Measurements from ENCODE around the gene MBD3L2B.
"Not testable (repeated sequence)": the region's sequence is repeated elsewhere in the genome, so short reads cannot be mapped to it uniquely, and the experiment has no call there.

Gene MBD3L2B

DNA sequence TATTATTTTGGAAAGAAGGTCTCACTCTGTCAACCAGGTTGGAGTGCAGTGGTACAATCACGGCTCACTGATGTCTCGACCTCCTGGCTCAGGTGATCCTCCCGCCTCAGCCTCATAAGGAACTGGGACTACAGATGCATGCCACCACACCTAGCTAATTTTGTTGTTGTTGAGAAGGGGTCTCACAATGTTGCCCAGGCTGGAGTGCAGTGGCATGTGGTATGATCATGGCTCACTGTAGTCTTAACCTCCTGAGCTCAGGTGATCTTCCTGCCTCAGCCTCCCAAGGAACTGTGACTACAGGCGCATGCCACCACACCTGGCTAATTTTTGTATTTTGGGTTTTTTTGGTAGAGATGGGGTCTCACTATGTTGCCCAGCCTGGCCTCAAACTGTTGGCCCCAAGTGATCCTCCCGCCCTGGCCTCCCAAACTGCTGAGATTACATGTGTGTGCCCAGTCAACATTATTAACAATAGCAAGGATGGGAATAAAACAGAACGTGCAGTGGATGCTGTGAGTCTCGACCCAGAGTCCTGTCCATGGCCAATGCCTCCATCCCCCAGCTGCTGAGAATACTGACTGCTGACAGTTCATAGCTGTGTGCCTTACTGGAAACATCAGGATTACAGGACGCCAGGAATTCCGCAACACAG lies 42.7 kb upstream of the MBD3L2B start:
- H3K36me3 ChIP-seq (ENCODE audit: control insufficient read depth, insufficient read depth, low read length) = no peaks in the 10 kb centered on the region
- DNase-seq (ENCODE audit: extremely low read depth, insufficient read length) = no peak
- H3K4me3 ChIP-seq (replicated peaks; ENCODE audit: low read depth, low read length) = no peak overlapping the region
- H3K27me3 ChIP-seq (replicated peaks; ENCODE audit: control insufficient read depth, insufficient read depth, low read length) = no peaks in the 10 kb centered on the region
- TF ChIP-seq, protein P1, sequence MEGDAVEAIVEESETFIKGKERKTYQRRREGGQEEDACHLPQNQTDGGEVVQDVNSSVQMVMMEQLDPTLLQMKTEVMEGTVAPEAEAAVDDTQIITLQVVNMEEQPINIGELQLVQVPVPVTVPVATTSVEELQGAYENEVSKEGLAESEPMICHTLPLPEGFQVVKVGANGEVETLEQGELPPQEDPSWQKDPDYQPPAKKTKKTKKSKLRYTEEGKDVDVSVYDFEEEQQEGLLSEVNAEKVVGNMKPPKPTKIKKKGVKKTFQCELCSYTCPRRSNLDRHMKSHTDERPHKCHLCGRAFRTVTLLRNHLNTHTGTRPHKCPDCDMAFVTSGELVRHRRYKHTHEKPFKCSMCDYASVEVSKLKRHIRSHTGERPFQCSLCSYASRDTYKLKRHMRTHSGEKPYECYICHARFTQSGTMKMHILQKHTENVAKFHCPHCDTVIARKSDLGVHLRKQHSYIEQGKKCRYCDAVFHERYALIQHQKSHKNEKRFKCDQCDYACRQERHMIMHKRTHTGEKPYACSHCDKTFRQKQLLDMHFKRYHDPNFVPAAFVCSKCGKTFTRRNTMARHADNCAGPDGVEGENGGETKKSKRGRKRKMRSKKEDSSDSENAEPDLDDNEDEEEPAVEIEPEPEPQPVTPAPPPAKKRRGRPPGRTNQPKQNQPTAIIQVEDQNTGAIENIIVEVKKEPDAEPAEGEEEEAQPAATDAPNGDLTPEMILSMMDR (IDR thresholded peaks at IDR 0.05; ENCODE audit: insufficient read depth, low read length, poor library complexity, severe bottlenecking) = no peak

DNA sequence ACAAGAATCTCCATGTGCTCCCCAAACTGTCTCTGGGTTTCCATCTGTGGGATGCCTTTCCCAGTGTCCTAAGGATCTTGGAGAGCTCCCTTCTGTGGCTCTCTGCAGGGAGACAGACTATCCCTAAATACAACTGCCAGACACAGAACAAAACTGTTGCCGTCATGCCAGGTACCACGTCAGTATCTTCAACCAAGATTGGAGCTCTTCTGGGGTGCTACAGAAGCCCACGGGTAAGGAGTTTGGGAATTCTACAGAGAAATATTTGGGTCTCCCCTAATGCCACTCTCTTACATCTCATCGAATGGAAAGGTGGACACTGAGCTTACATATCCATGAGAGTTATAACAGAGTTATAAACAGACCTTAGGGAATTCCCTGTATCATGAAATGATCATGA lies 42.1 kb upstream of the MBD3L2B start:
- TF ChIP-seq, protein P1 (IDR thresholded peaks at IDR 0.05; ENCODE audit: insufficient read depth, low read length, poor library complexity, severe bottlenecking) = no peak
- H3K4me3 ChIP-seq (replicated peaks; ENCODE audit: low read depth, low read length) = no peak overlapping the region
- H3K36me3 ChIP-seq (ENCODE audit: control insufficient read depth, insufficient read depth, low read length) = no peaks in the 10 kb centered on the region
- no peak for DNase-seq (ENCODE audit: extremely low read depth, insufficient read length)
- no peaks in the 10 kb centered on the region for H3K27me3 ChIP-seq (replicated peaks; ENCODE audit: control insufficient read depth, insufficient read depth, low read length)

DNA sequence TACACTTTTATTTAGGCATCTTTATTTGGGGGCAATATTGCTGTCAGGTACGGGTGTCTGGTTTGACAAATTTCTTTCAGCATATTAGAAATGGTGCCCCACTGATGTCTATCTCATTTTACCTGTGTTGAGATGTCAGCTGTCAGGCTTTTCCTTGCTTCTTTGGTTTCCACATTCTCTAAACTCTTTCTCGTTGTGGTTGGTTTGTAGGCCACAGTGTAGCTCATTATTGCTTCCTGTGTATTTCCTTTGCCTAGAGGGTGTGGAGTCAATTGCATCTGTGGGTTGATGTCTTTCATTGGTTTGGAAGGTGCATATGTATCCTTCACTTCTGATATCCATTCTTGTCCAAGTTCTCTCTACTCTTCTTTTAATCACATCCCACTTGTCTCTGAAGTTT lies 38.7 kb upstream of the MBD3L2B start:
- H3K4me3 ChIP-seq (replicated peaks; ENCODE audit: low read depth, low read length); H3K36me3 ChIP-seq (ENCODE audit: control insufficient read depth, insufficient read depth, low read length); DNase-seq (ENCODE audit: extremely low read depth, insufficient read length); H3K27me3 ChIP-seq (replicated peaks; ENCODE audit: control insufficient read depth, insufficient read depth, low read length): not testable (repeated sequence)

DNA sequence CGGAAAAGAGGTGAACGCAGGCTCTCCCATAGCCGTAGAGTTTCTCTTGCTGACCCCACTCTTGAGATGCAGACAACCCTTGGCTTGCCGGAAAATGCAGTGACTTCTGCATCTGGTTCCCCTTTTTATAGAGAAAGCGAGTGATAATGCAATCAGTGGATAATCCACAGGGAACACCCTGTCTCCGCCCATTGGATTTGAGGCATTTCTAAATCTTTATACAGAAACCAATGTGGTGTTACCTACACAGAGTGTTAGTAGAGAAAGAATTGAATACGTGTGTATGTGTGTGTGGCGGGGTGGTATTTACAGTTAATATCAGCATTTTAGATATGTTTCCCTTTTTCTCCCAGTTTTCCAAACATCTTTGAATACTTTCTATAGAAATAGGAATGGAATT lies 37.3 kb upstream of the MBD3L2B start, which contains the start of gene MBD3L3:
TSS of gene MBD3L3 (minus strand) at position 101 of the 400 bp plus-strand sequence. CDS start at position 30, 71 bp downstream.
- H3K4me3 ChIP-seq (replicated peaks; ENCODE audit: low read depth, low read length) = not testable (repeated sequence)

DNA sequence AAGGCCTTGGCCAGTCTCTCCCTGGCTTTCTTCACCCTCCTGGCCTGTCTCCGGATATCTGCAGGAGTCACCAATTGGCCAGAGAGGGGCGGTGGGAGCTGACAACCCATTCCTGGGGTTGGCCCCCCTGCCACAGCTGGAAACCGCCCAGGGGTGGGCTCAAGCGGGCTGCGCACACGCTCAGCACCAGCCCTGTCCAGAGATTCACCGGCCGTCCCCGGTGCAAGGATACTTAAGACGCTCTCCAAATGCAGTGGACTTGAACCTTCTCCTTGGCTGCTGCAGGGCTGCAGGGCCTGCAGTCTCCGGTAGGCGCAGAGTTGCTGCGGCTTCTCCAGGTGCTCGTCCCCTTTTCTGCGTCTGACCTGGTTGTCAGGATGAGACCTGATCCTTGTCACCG lies 35.1 kb upstream of the MBD3L2B start:
- not testable (repeated sequence) for H3K36me3 ChIP-seq (ENCODE audit: control insufficient read depth, insufficient read depth, low read length); H3K4me3 ChIP-seq (replicated peaks; ENCODE audit: low read depth, low read length); DNase-seq (ENCODE audit: extremely low read depth, insufficient read length); H3K27me3 ChIP-seq (replicated peaks; ENCODE audit: control insufficient read depth, insufficient read depth, low read length)

More for the DNA sequence above, 37.3 kb upstream of the MBD3L2B start, which contains the start of gene MBD3L3:
- not testable (repeated sequence) for H3K27me3 ChIP-seq (replicated peaks; ENCODE audit: control insufficient read depth, insufficient read depth, low read length); H3K36me3 ChIP-seq (ENCODE audit: control insufficient read depth, insufficient read depth, low read length); DNase-seq (ENCODE audit: extremely low read depth, insufficient read length)

DNA sequence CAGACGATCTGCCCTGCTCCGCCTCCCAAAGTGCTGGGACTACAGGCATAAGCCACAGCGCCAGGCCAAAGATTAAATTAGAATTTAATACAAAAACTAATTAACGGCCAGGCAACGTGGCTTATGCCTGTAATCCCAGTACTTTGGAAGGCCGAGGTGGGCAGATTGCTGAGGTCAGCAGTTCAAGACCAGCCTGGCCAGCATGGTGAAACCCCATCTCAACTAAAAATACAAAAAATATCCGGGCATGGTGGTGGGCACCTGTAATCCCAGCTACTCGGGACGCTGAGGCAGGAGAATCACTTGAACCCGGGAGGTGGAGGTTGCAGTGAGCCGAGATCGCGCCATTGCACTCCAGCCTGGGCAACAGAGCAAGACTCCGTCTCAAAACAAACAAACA lies 34.4 kb upstream of the MBD3L2B start:
- H3K36me3 ChIP-seq (ENCODE audit: control insufficient read depth, insufficient read depth, low read length); H3K4me3 ChIP-seq (replicated peaks; ENCODE audit: low read depth, low read length); H3K27me3 ChIP-seq (replicated peaks; ENCODE audit: control insufficient read depth, insufficient read depth, low read length); DNase-seq (ENCODE audit: extremely low read depth, insufficient read length): not testable (repeated sequence)

DNA sequence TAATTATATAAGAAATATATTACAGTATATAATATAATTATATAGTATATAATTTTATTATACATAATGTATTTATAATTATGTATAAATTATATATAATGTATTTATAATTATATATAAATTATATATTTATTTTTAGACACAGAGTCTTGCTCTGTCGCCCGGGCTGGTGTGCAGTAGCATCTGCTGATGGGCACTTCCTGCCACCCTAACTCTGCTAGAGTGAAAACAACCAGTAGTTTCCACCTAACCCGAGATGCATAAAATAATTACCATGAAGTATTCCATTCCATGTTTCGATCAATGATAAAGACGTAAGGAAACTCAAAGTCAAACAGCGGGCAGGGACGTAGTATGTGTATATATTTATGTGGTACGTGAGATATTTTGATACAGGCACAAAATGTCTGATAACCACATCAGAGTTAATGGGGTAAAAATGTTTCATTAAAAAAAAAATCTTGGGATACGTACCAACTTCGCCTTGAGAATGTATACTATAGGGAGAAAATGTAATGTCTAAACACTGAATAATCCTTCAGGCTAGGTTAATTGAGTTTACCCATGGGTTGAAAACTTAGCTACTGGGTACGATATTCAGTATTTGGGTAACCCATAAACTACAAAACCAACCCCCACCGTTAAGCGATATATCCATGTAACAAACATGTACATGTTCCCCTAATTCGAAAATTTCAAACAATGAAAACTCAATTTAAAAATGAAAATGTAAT lies 33.6 kb upstream of the MBD3L2B start:
- not testable (repeated sequence) for H3K36me3 ChIP-seq (ENCODE audit: control insufficient read depth, insufficient read depth, low read length); H3K4me3 ChIP-seq (replicated peaks; ENCODE audit: low read depth, low read length); H3K27me3 ChIP-seq (replicated peaks; ENCODE audit: control insufficient read depth, insufficient read depth, low read length); DNase-seq (ENCODE audit: extremely low read depth, insufficient read length)

DNA sequence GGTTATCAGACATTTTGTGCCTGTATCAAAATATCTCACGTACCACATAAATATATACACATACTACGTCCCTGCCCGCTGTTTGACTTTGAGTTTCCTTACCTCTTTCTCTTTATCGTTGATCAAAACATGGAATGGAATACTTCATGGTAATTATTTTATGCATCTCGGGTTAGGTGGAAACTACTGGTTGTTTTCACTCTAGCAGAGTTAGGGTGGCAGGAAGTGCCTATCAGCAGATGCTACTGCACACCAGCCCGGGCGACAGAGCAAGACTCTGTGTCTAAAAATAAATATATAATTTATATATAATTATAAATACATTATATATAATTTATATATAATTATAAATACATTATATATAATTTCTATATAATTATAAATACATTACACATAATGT lies 31.7 kb upstream of the MBD3L2B start:
- DNase-seq (ENCODE audit: extremely low read depth, insufficient read length); H3K4me3 ChIP-seq (replicated peaks; ENCODE audit: low read depth, low read length); H3K36me3 ChIP-seq (ENCODE audit: control insufficient read depth, insufficient read depth, low read length); H3K27me3 ChIP-seq (replicated peaks; ENCODE audit: control insufficient read depth, insufficient read depth, low read length): not testable (repeated sequence)

DNA sequence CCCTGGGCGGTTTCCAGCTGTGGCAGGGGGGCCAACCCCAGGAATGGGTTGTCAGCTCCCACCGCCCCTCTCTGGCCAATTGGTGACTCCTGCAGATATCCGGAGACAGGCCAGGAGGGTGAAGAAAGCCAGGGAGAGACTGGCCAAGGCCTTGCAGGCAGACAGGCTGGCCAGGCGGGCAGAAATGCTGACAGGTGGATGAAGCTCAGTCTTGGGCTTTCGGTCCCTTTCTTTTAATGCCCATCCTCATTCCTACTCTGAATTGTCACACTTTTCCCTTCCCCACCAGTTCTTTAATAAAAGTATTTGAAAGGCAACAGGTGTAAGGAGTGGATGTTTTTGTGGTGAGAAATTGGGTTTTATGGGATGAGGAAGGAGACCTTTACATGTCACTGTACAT lies 30.2 kb upstream of the MBD3L2B start:
- not testable (repeated sequence) for DNase-seq (ENCODE audit: extremely low read depth, insufficient read length); H3K36me3 ChIP-seq (ENCODE audit: control insufficient read depth, insufficient read depth, low read length); H3K4me3 ChIP-seq (replicated peaks; ENCODE audit: low read depth, low read length); H3K27me3 ChIP-seq (replicated peaks; ENCODE audit: control insufficient read depth, insufficient read depth, low read length)

DNA sequence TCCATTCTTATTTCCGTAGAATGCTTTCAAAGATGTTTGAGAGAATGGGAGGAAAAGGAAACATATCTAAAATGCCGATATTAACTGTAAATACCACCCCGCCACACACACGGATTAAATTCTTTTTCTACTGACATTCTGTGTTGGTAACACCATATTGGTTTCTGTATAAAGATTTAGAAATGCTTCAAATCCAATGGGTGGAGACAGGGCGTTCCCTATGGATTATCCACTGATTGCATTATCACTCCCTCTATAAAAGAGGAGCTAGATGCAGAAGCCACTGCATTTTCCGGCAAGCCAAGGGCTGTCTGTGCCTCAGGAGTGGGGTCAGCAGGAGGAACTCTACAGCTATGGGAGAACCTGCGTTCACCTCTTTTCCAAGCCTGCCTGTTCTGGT lies 27.8 kb upstream of the MBD3L2B start, which contains the start of gene MBD3L2:
TSS of gene MBD3L2 (plus strand) at position 301 of the 400 bp plus-strand sequence. CDS start at position 354, 53 bp downstream.
- H3K4me3 ChIP-seq (replicated peaks; ENCODE audit: low read depth, low read length); H3K27me3 ChIP-seq (replicated peaks; ENCODE audit: control insufficient read depth, insufficient read depth, low read length); H3K36me3 ChIP-seq (ENCODE audit: control insufficient read depth, insufficient read depth, low read length); DNase-seq (ENCODE audit: extremely low read depth, insufficient read length): not testable (repeated sequence)

DNA sequence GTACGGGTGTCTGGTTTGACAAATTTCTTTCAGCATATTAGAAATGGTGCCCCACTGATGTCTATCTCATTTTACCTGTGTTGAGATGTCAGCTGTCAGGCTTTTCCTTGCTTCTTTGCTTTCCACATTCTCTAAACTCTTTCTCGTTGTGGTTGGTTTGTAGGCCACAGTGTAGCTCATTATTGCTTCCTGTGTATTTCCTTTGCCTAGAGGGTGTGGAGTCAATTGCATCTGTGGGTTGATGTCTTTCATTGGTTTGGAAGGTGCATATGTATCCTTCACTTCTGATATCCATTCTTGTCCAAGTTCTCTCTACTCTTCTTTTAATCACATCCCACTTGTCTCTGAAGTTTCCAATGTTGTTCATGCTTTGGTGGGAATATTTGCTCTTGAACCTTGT lies 20.3 kb upstream of the MBD3L2B start:
- not testable (repeated sequence) for H3K4me3 ChIP-seq (replicated peaks; ENCODE audit: low read depth, low read length); DNase-seq (ENCODE audit: extremely low read depth, insufficient read length); H3K27me3 ChIP-seq (replicated peaks; ENCODE audit: control insufficient read depth, insufficient read depth, low read length); H3K36me3 ChIP-seq (ENCODE audit: control insufficient read depth, insufficient read depth, low read length)

DNA sequence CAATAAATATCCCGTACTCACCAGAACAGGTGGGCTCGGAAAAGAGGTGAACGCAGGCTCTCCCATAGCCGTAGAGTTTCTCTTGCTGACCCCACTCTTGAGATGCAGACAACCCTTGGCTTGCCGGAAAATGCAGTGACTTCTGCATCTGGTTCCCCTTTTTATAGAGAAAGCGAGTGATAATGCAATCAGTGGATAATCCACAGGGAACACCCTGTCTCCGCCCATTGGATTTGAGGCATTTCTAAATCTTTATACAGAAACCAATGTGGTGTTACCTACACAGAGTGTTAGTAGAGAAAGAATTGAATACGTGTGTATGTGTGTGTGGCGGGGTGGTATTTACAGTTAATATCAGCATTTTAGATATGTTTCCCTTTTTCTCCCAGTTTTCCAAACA lies 18.8 kb upstream of the MBD3L2B start, which contains the start of gene MBD3L4:
TSS of gene MBD3L4 (minus strand) at position 101 of the 400 bp plus-strand sequence. CDS start at position 66, 35 bp downstream.
- H3K27me3 ChIP-seq (replicated peaks; ENCODE audit: control insufficient read depth, insufficient read depth, low read length); H3K36me3 ChIP-seq (ENCODE audit: control insufficient read depth, insufficient read depth, low read length); DNase-seq (ENCODE audit: extremely low read depth, insufficient read length); H3K4me3 ChIP-seq (replicated peaks; ENCODE audit: low read depth, low read length): not testable (repeated sequence)

All from GM06990 (cell line).